B cell (primary cell): ENCODE data around the gene MAPT. TPM values are rescaled to one million over a fixed set of nuclear protein-coding genes. Genes with fewer than 3 reads are reported as not detected.

ENCODE experiments used
- ATAC-seq: fragments of 200-7000 bp; cut with Tn5 transposase; one replicate; pipeline ENCODE4 v1.10.0; 2021; ENCODE audit warnings: low read depth, mild to moderate bottlenecking, moderate number of reproducible peaks, moderate library complexity
- CTCF ChIA-PET: fragments of 350-600 bp; sonication (Branson Sonifier 250); formaldehyde crosslinking; loops from one replicate; lab custom pipeline; 2021; ENCODE audit warnings: antibody characterized with exemption, inconsistent platforms; lab: Charles Lee
- POLR2A ChIA-PET: fragments of 350-600 bp; sonication (Branson Sonifier 250); formaldehyde crosslinking; loops from one replicate; lab custom pipeline; 2021; ENCODE audit warnings: antibody characterized with exemption; lab: Charles Lee
- DNase-seq: peaks from one replicate; pipeline ENCODE4 v3.0.0; 2013
- H2AFZ ChIP-seq: 2 replicates; pipeline ENCODE4 v1.6.1; 2012; ENCODE audit warnings: mild to moderate bottlenecking, low read depth, low read length; ENCODE audit not compliant: insufficient read depth, poor library complexity, severe bottlenecking
- H3K27ac ChIP-seq, 2 donors: 1 replicate in 1 of 2; 2 replicates in 1 of 2; pipeline ENCODE4 v1.5.1; 2012 to 2013; ENCODE audit warnings: low read length in 2 of 2, mild to moderate bottlenecking in 2 of 2, moderate library complexity in 1 of 2
- H3K27me3 ChIP-seq, 4 experiments: fragments of 200-600 bp in 1 of 4; sonication (generic) in 1 of 4; replicated peaks in 1 of 4; 1 replicate in 2 of 4; 2 replicates in 2 of 4; pipeline versions ENCODE4 v1.6.1 to v1.7.0; 2013 to 2016; ENCODE audit warnings: low read length in 3 of 4, mild to moderate bottlenecking in 2 of 4, mixed read lengths in 1 of 4, moderate library complexity in 1 of 4; ENCODE audit not compliant: insufficient read depth in 4 of 4, control insufficient read depth in 3 of 4; ENCODE audit errors: control extremely low read depth in 1 of 4
- H3K36me3 ChIP-seq, 2 experiments: replicated peaks in 1 of 2; 1 replicate in 1 of 2; 2 replicates in 1 of 2; pipeline versions ENCODE4 v1.6.1 to v1.7.1; 2013; ENCODE audit warnings: low read length in 1 of 2; ENCODE audit not compliant: insufficient read depth in 2 of 2, control insufficient read depth in 1 of 2; ENCODE audit errors: control extremely low read depth in 1 of 2, extremely low read depth in 1 of 2
- H3K4me1 ChIP-seq, 2 donors: fragments of 200-600 bp in 1 of 2; sonication (generic) in 1 of 2; 1 replicate in 1 of 2; 2 replicates in 1 of 2; pipeline versions ENCODE4 v1.5.1 to v1.6.1; 2013 to 2017; ENCODE audit warnings: low read length in 2 of 2; ENCODE audit not compliant: control insufficient read depth in 2 of 2, insufficient read depth in 2 of 2
- H3K4me2 ChIP-seq: replicated peaks from 2 replicates; pipeline ENCODE3; 2012; ENCODE audit warnings: mild to moderate bottlenecking, low read depth, low read length; ENCODE audit not compliant: poor library complexity, severe bottlenecking
- H3K4me3 ChIP-seq, 5 experiments: fragments of 200-600 bp in 1 of 5; sonication (generic) in 1 of 5; 1 replicate in 3 of 5; 2 replicates in 2 of 5; pipeline versions ENCODE4 v1.5.1 to v1.7.0; 2011 to 2016; ENCODE audit warnings: low read length in 4 of 5, mild to moderate bottlenecking in 4 of 5, low read depth in 2 of 5, control low read depth in 1 of 5, moderate library complexity in 1 of 5; ENCODE audit not compliant: insufficient read depth in 1 of 5; ENCODE audit errors: control extremely low read depth in 1 of 5, extremely low read depth in 1 of 5
- H3K79me2 ChIP-seq: fragments of 200-600 bp; sonication (generic); one replicate; pipeline ENCODE4 v1.6.0; 2016; ENCODE audit warnings: low read length; ENCODE audit not compliant: control insufficient read depth, insufficient read depth
- H3K9ac ChIP-seq: fragments of 200-600 bp; sonication (generic); 2 replicates; pipeline ENCODE4 v1.6.1; 2017; ENCODE audit warnings: mild to moderate bottlenecking, low read length, moderate library complexity
- H3K9me3 ChIP-seq, 3 donors: one replicate each; pipeline versions ENCODE4 v1.6.1 to v1.7.1; 2013; ENCODE audit warnings: low read length in 2 of 3; ENCODE audit not compliant: control insufficient read depth in 2 of 3, insufficient read depth in 1 of 3; ENCODE audit errors: control extremely low read depth in 1 of 3
- H4K20me1 ChIP-seq: 2 replicates; pipeline ENCODE4 v1.6.0; 2012; ENCODE audit warnings: mild to moderate bottlenecking, low read length; ENCODE audit not compliant: insufficient read depth, control insufficient read depth, poor library complexity, severe bottlenecking
- H3K27ac Mint-ChIP-seq: one replicate; pipeline ENCODE4 v1.8.0; 2021; ENCODE audit warnings: mixed read lengths
- H3K27me3 Mint-ChIP-seq: one replicate; pipeline ENCODE4 v1.8.0; 2021; ENCODE audit warnings: mixed read lengths
- H3K4me1 Mint-ChIP-seq: one replicate; pipeline ENCODE4 v1.8.0; 2021; ENCODE audit warnings: mixed read lengths
- H3K4me3 Mint-ChIP-seq: one replicate; pipeline ENCODE4 v1.8.0; 2021; ENCODE audit warnings: mixed read lengths
- H3K9me3 Mint-ChIP-seq: one replicate; pipeline ENCODE4 v1.8.0; 2022; ENCODE audit warnings: mixed read lengths; ENCODE audit not compliant: insufficient read depth
- EZH2 ChIP-seq: IDR thresholded peaks from 2 replicates; pipeline ENCODE4 v1.6.1; 2012; ENCODE audit warnings: borderline replicate concordance, low read depth, mild to moderate bottlenecking, moderate library complexity, low read length; ENCODE audit not compliant: insufficient read depth, poor library complexity, severe bottlenecking
- WGBS: methylation state at CpG from one replicate; pipeline ENCODE4 v1.1.5; 2013; ENCODE audit warnings: missing lambda C conversion rate; ENCODE audit not compliant: insufficient coverage; 5-methylcytosine and 5-hydroxymethylcytosine counted together
- intact Hi-C: fragments of 100-400 bp; cut with micrococcal nuclease; formaldehyde crosslinking; loops from one replicate; pipeline ENCODE4 v1.10.0; 2022
- polyA plus RNA-seq: library from polyadenylated mRNA; depleted of rRNA; stranded (reverse); fragments of >200 nt; gene quantifications from 2 replicates; pipeline ENCODE4 v1.2.3, GENCODE V29; 2012
- total RNA-seq, 2 donors: library from RNA; stranded (reverse); fragments of 120-200 nt in 1 of 2; gene quantifications; 1 replicate in 1 of 2; 2 replicates in 1 of 2; pipeline versions ENCODE4 v1.2.3 to v1.2.4, GENCODE V29; 2013 to 2022
- TF ChIP-seq, protein P1 (sequence below): fragments of 200-600 bp; IDR thresholded peaks from one replicate; pipeline ENCODE4 v1.8.0; 2022; ENCODE audit warnings: antibody characterized with exemption, mild to moderate bottlenecking

Gene MAPT
- total and polyA plus RNA-seq, 2 donors (not counting 1 experiment from before 2014, with no cell fraction given): 0.13 to 0.20 TPM

DNA sequence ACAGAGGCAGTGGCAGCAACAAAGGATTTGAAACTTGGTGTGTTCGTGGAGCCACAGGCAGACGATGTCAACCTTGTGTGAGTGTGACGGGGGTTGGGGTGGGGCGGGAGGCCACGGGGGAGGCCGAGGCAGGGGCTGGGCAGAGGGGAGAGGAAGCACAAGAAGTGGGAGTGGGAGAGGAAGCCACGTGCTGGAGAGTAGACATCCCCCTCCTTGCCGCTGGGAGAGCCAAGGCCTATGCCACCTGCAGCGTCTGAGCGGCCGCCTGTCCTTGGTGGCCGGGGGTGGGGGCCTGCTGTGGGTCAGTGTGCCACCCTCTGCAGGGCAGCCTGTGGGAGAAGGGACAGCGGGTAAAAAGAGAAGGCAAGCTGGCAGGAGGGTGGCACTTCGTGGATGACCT is 130.2 kb downstream of the MAPT start:
- H3K9me3 ChIP-seq: peaks cover 0 to 4% (median 2%) of the 10 kb centered on the region in 3 donors
- WGBS: 80% methylated on average over 7 of the region's 14 CpGs
- Mint-ChIP-seq H3K27me3 (no peaks in the 10 kb centered on the region), H3K4me3 (no peak overlapping the region), H3K27ac (peak overlapping the region; percentile 86), H3K4me1 (peaks cover 72% of the 10 kb centered on the region), H3K9me3 (no peaks in the 10 kb centered on the region)
- H2AFZ ChIP-seq: no peak overlapping the region
- H3K9ac ChIP-seq: no peak overlapping the region
- no peaks in the 10 kb centered on the region for H3K27me3 ChIP-seq
- no peak overlapping the region for H3K4me3 ChIP-seq
- no peak overlapping the region for H3K4me2 ChIP-seq
- peak overlapping the region; percentile 65 to 69 for H3K27ac ChIP-seq
- DNase-seq (no peak), ATAC-seq (no peak)
- intact Hi-C loops: no loop called here
- H3K4me1 ChIP-seq: peaks cover 63 to 78% of the 10 kb centered on the region in 2 donors
- no peaks in the 10 kb centered on the region for H3K79me2 ChIP-seq
- CTCF ChIA-PET: interaction anchor here (1.1 to 2.6 kb wide), 2 partner anchors 21 to 188 kb away, joined by 3 to 9 read pairs; no protein-coding TSS in a partner anchor
- peaks cover 4 to 6% of the 10 kb centered on the region in 2 experiments for H3K36me3 ChIP-seq
- no peak for TF ChIP-seq EZH2
- TF ChIP-seq, protein P1, sequence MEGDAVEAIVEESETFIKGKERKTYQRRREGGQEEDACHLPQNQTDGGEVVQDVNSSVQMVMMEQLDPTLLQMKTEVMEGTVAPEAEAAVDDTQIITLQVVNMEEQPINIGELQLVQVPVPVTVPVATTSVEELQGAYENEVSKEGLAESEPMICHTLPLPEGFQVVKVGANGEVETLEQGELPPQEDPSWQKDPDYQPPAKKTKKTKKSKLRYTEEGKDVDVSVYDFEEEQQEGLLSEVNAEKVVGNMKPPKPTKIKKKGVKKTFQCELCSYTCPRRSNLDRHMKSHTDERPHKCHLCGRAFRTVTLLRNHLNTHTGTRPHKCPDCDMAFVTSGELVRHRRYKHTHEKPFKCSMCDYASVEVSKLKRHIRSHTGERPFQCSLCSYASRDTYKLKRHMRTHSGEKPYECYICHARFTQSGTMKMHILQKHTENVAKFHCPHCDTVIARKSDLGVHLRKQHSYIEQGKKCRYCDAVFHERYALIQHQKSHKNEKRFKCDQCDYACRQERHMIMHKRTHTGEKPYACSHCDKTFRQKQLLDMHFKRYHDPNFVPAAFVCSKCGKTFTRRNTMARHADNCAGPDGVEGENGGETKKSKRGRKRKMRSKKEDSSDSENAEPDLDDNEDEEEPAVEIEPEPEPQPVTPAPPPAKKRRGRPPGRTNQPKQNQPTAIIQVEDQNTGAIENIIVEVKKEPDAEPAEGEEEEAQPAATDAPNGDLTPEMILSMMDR: no peak
- H4K20me1 ChIP-seq: no peaks in the 10 kb centered on the region
- POLR2A ChIA-PET: no interaction called here

DNA sequence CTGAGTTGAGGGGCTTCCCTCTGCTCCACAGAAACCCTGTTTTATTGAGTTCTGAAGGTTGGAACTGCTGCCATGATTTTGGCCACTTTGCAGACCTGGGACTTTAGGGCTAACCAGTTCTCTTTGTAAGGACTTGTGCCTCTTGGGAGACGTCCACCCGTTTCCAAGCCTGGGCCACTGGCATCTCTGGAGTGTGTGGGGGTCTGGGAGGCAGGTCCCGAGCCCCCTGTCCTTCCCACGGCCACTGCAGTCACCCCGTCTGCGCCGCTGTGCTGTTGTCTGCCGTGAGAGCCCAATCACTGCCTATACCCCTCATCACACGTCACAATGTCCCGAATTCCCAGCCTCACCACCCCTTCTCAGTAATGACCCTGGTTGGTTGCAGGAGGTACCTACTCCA is 130.7 kb downstream of the MAPT start:
- CTCF ChIA-PET: interaction anchor here (1.1 to 6.2 kb wide), 4 partner anchors 19 to 187 kb away, joined by 3 to 43 read pairs (median 8); no protein-coding TSS in a partner anchor
- peaks cover 60 to 76% of the 10 kb centered on the region in 2 donors for H3K4me1 ChIP-seq
- H3K27ac ChIP-seq: peak overlapping the region; percentile 65 to 69
- H3K4me2 ChIP-seq: peak overlapping the region; percentile 49
- intact Hi-C loops: no loop called here
- POLR2A ChIA-PET: no interaction called here
- H3K4me3 ChIP-seq: no peak overlapping the region
- ATAC-seq: no peak
- H3K27me3 ChIP-seq: no peaks in the 10 kb centered on the region
- no peak for TF ChIP-seq EZH2
- TF ChIP-seq, protein P1: no peak
- 98% methylated on average over 6 of the region's 10 CpGs for WGBS
- H2AFZ ChIP-seq: no peak overlapping the region
- no peak overlapping the region for H3K9ac ChIP-seq
- no peaks in the 10 kb centered on the region for H4K20me1 ChIP-seq
- no peaks in the 10 kb centered on the region for H3K9me3 Mint-ChIP-seq
- H3K79me2 ChIP-seq: no peaks in the 10 kb centered on the region
- peaks cover 0 to 3% (median 2%) of the 10 kb centered on the region in 3 donors for H3K9me3 ChIP-seq
- H3K36me3 ChIP-seq: peaks cover 4 to 6% of the 10 kb centered on the region in 2 experiments
- no peak overlapping the region for H3K4me3 Mint-ChIP-seq
- H3K27ac Mint-ChIP-seq: peak overlapping the region; percentile 91
- DNase-seq: no peak
- H3K4me1 Mint-ChIP-seq: peaks cover 69% of the 10 kb centered on the region
- H3K27me3 Mint-ChIP-seq: no peaks in the 10 kb centered on the region
